HepG2 (cell line): Measurements from ENCODE around the gene DYNC2H1. TPM values are rescaled to one million over a fixed set of nuclear protein-coding genes. Genes with fewer than 3 reads are reported as not detected.

Experiments
- ATAC-seq: fragments of 200-7000 bp; cut with Tn5 transposase; 3 replicates; pipeline ENCODE4 v1.9.1; 2020; ENCODE audit warnings: mild to moderate bottlenecking, moderate library complexity
- BruUV-seq: library from RNA; stranded (reverse); fragments of 400-500 nt; replicated peaks from 2 replicates; lab custom pipeline; 2021; lab: Mats Ljungman, UMichigan
- CTCF ChIA-PET: fragments of 300-600 bp; formaldehyde crosslinking; extraction: SDS; loops from one replicate; lab custom pipeline; 2021; ENCODE audit warnings: low total read pairs, inconsistent platforms, low intra/inter-chr PET ratio; lab: Yijun Ruan, JAX
- POLR2A ChIA-PET: fragments of 350-600 bp; sonication (Branson Sonifier 250); formaldehyde crosslinking; loops from one replicate; lab custom pipeline; 2020; ENCODE audit warnings: antibody characterized with exemption, inconsistent platforms; lab: Yijun Ruan, JAX
- DNase-seq: peaks from one replicate; pipeline ENCODE4 v3.0.0-alpha.2; 2015; ENCODE audit warnings: low spot score
- FAIRE-seq: peaks from 3 replicates; lab custom pipeline; 2011; peaks lifted over from hg19 to GRCh38; lab: Jason Lieb, UNC
- H2AFZ ChIP-seq: one replicate; pipeline ENCODE4 v1.6.1; 2011; ENCODE audit warnings: low read length, inconsistent platforms
- H3K27ac ChIP-seq: fragments of 300-600 bp; 3 replicates; pipeline ENCODE4 v1.8.0; 2011; ENCODE audit warnings: mixed run types, mild to moderate bottlenecking, mixed read lengths, low read length, inconsistent platforms; ENCODE audit not compliant: insufficient read depth; ENCODE audit errors: extremely low read length
- H3K27me3 ChIP-seq, 2 experiments: fragments of 200-600 bp in 1 of 2; 2 replicates in 1 of 2; 3 replicates in 1 of 2; pipeline versions ENCODE4 v1.6.0 to v1.8.0; 2011; ENCODE audit warnings: low read length in 2 of 2, mild to moderate bottlenecking in 2 of 2, moderate library complexity in 2 of 2, inconsistent platforms in 1 of 2; ENCODE audit not compliant: insufficient read depth in 2 of 2, control insufficient read depth in 1 of 2
- H3K36me3 ChIP-seq, 2 experiments: fragments of 200-600 bp in 1 of 2; replicated peaks in 1 of 2; 2 replicates in 1 of 2; 3 replicates in 1 of 2; pipeline versions ENCODE4 v1.5.1 to v1.8.0; 2011; ENCODE audit warnings: low read length in 2 of 2, inconsistent platforms in 1 of 2; ENCODE audit not compliant: insufficient read depth in 2 of 2, control insufficient read depth in 1 of 2
- H3K4me1 ChIP-seq: 2 replicates; pipeline ENCODE4 v1.5.1; 2012; ENCODE audit warnings: low read length, inconsistent platforms; ENCODE audit not compliant: insufficient read depth
- H3K4me2 ChIP-seq: 2 replicates; pipeline ENCODE4 v1.6.0; 2011; ENCODE audit warnings: low read depth, low read length, inconsistent platforms
- H3K4me3 ChIP-seq, 3 experiments: fragments of 200-600 bp in 1 of 3; sonication (generic), shearing (Covaris generic) in 1 of 3; replicated peaks in 1 of 3; 2 replicates each; pipeline ENCODE4 v1.5.1; 2011 to 2016; ENCODE audit warnings: low read length in 3 of 3, inconsistent platforms in 2 of 3, low read depth in 2 of 3, mild to moderate bottlenecking in 2 of 3, control low read depth in 1 of 3, mixed read lengths in 1 of 3; ENCODE audit not compliant: insufficient read depth in 1 of 3
- H3K79me2 ChIP-seq: one replicate; pipeline ENCODE4 v1.6.1; 2011; ENCODE audit warnings: low read length, inconsistent platforms; ENCODE audit not compliant: insufficient read depth
- H3K9ac ChIP-seq: 2 replicates; pipeline ENCODE4 v1.6.0; 2011; ENCODE audit warnings: mild to moderate bottlenecking, low read depth, low read length, inconsistent platforms; ENCODE audit not compliant: insufficient read depth
- H3K9me3 ChIP-seq: 2 replicates; pipeline ENCODE4 v1.5.1; 2012; ENCODE audit warnings: mild to moderate bottlenecking, low read length
- H4K20me1 ChIP-seq: 2 replicates; pipeline ENCODE4 v1.6.0; 2011; ENCODE audit warnings: inconsistent platforms, mild to moderate bottlenecking, low read length, moderate library complexity; ENCODE audit not compliant: insufficient read depth
- ATF7 ChIP-seq, 2 experiments: fragments of 450-650 bp in 1 of 2; sonication (generic) in 1 of 2; formaldehyde crosslinking in 1 of 2; IDR thresholded peaks; 2 replicates each; pipeline versions ENCODE4 v1.4.0 to v1.6.1; 2016 to 2020; ENCODE audit warnings: antibody characterized with exemption in 1 of 2, mild to moderate bottlenecking in 1 of 2, missing genetic modification reagents in 1 of 2
- FOXK1 ChIP-seq: sonication (generic); formaldehyde crosslinking; IDR thresholded peaks from 2 replicates; pipeline ENCODE4 v1.4.0; 2020; ENCODE audit warnings: low read depth, missing genetic modification reagents, borderline replicate concordance
- HOMEZ ChIP-seq: IDR thresholded peaks from 2 replicates; pipeline ENCODE4 v1.6.1; 2016; ENCODE audit warnings: low read depth
- RXRA ChIP-seq: sonication (generic); formaldehyde crosslinking; IDR thresholded peaks from 2 replicates; pipeline ENCODE4 v1.5.1; 2020; ENCODE audit warnings: missing genetic modification reagents
- TEF ChIP-seq: sonication (generic); formaldehyde crosslinking; IDR thresholded peaks from 2 replicates; pipeline ENCODE4 v1.5.0; 2020; ENCODE audit warnings: missing genetic modification reagents
- ZFAT ChIP-seq: sonication (generic); formaldehyde crosslinking; conservative IDR thresholded peaks from 2 replicates; pipeline ENCODE4 v1.8.1; 2023; ENCODE audit warnings: missing genetic modification reagents, inconsistent platforms
- ZNF251 ChIP-seq: sonication (generic); formaldehyde crosslinking; IDR thresholded peaks from 2 replicates; pipeline ENCODE4 v1.9.0; 2021; ENCODE audit warnings: mild to moderate bottlenecking, missing genetic modification reagents
- ZNF430 ChIP-seq: sonication (generic); formaldehyde crosslinking; IDR thresholded peaks from 2 replicates; pipeline ENCODE4 v1.9.0; 2021; ENCODE audit warnings: mild to moderate bottlenecking, missing genetic modification reagents
- ZNF564 ChIP-seq: sonication (generic); formaldehyde crosslinking; IDR thresholded peaks from 2 replicates; pipeline ENCODE4 v1.8.1; 2023; ENCODE audit warnings: mild to moderate bottlenecking, missing genetic modification reagents
- ZNF782 ChIP-seq: sonication (generic); formaldehyde crosslinking; IDR thresholded peaks from 2 replicates; pipeline ENCODE4 v1.4.0; 2020; ENCODE audit warnings: missing genetic modification reagents, mild to moderate bottlenecking, borderline replicate concordance
- in situ Hi-C: cut with HindIII; loops from 2 replicates; pipeline ENCODE4 v1.10.0; 2017; ENCODE audit warnings: low pct_unique_long_range_greater_than_20kb; ENCODE audit not compliant: extremely low pct_ligation_motif_present
- intact Hi-C: fragments of 100-400 bp; cut with micrococcal nuclease; formaldehyde crosslinking; loops from one replicate; pipeline ENCODE4 v1.10.0; 2022; ENCODE audit not compliant: unreplicated experiment
- polyA plus RNA-seq, 8 experiments: library from polyadenylated mRNA; depleted of rRNA in 3 of 8; stranded (reverse) in 7 of 8; unstranded in 1 of 8; fragments of >200 nt; fragmentation: Illumina TruSeq in 4 of 8; extraction: Trizol in 4 of 8; gene quantifications; 2 replicates each; pipeline versions ENCODE4 v1.2.1 to v1.2.3, GENCODE V29; 2011 to 2016; ENCODE audit warnings: low read depth in 4 of 8, missing spikeins in 1 of 8, mixed read lengths in 1 of 8; ENCODE audit not compliant: insufficient read depth in 1 of 8
- total RNA-seq, 5 experiments: library from RNA; depleted of rRNA; stranded (reverse); fragments of >200 nt; fragmentation: Illumina TruSeq; extraction: Trizol; gene quantifications; 2 replicates each; pipeline ENCODE4 v1.2.3, GENCODE V29; 2016; ENCODE audit warnings: low read depth in 1 of 5

The DYNC2H1 gene
- total and polyA plus RNA-seq, 2 of the 13 experiments (the other 11 are each of a cell fraction or from before 2014, with no cell fraction given), result 0.49 to 0.66 TPM

DNA sequence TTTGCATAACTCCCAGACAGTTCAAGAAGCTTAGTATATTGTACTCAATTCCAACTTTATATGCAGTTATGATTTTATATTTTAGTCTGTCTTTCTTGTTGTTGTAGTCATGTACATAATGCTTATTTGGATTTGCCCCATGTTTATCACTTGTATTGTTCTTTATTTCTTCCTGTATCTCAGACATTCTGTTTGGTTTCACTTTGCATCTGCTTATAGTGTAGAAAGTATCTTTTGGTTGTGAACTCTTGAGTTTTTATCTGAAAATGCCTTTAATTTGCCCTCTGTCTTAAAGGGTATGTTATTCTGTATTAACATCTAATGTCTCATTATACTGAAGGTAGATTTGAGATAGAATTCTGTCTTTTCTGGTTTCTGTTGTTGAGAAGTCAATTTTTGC lies 275.4 kb downstream of the DYNC2H1 start:
- H3K4me1 ChIP-seq, result no peaks in the 10 kb centered on the region
- POLR2A ChIA-PET, result no interaction called here
- intact Hi-C loops, result no loop called here
- TF ChIP-seq ZFAT (CRISPR knock-in tag), result no peak
- TF ChIP-seq ZNF782 (CRISPR knock-in tag), result no peak
- no peak for TF ChIP-seq ZNF564
- no peak for TF ChIP-seq TEF (CRISPR knock-in tag)
- TF ChIP-seq ATF7 (IDR thresholded peaks at IDR 0.05), result no peak
- no peak for TF ChIP-seq ATF7 (CRISPR knock-in tag; IDR thresholded peaks at IDR 0.05)
- TF ChIP-seq RXRA (CRISPR knock-in tag), result no peak
- TF ChIP-seq ZNF251 (CRISPR knock-in tag), result no peak
- TF ChIP-seq HOMEZ (CRISPR knock-in tag), result no peak
- TF ChIP-seq FOXK1, result no peak
- TF ChIP-seq ZNF430 (CRISPR knock-in tag), result no peak
- TF ChIP-seq, all 625 proteins: peak for 0
- no peak for DNase-seq
- Histone ChIP-seq H3K4me3 (no peak overlapping the region), H4K20me1 (no peaks in the 10 kb centered on the region), H3K27ac (no peak overlapping the region), H3K9me3 (no peaks in the 10 kb centered on the region), H3K79me2 (no peaks in the 10 kb centered on the region), H2AFZ (no peak overlapping the region), H3K27me3 (no peaks in the 10 kb centered on the region), H3K36me3 (no peaks in the 10 kb centered on the region), H3K4me2 (no peak overlapping the region), H3K9ac (no peak overlapping the region)
- CTCF ChIA-PET, result no interaction called here
- no TSS peak for BruUV-seq
- no peak for ATAC-seq
- in situ Hi-C loops, result no loop called here
- no peak for FAIRE-seq
